Left lobe of liver (tissue), 2 donors: ENCODE measurements around the gene SEMA4D. TPM values are rescaled to one million over a fixed set of nuclear protein-coding genes. Genes with fewer than 3 reads are reported as not detected.
A peak's percentile ranks its signal among the peaks of the same experiment; 100 is the strongest.
"Not testable (repeated sequence)": the region's sequence is repeated elsewhere in the genome, so short reads cannot be mapped to it uniquely, and the experiment has no call there.

Source experiments
- ATAC-seq: fragments of 200-7000 bp; cut with Tn5 transposase; one replicate; pipeline ENCODE4 v1.9.1; 2020; ENCODE audit warnings: mild to moderate bottlenecking, moderate library complexity
- DNase-seq: peaks from one replicate; pipeline ENCODE4 v3.0.0-alpha.2; 2020; ENCODE audit warnings: low spot score
- total RNA-seq: library from RNA; stranded (reverse); gene quantifications from one replicate; pipeline ENCODE4 v1.2.1, GENCODE V29; 2021
- donor health status: DM: no; HTN: no; CAD: no; lungs with moderate emphysema.
- donor health status: DM: no; HTN: yes; CAD: no.

SEMA4D gene
- total RNA-seq, 1 donor from 2014 or later: 3.9 TPM

GRCh38 chr9:89378541-89378940, 119.4 kb downstream of the SEMA4D start:
- DNase-seq: no peak
- ATAC-seq: no peak

DNA sequence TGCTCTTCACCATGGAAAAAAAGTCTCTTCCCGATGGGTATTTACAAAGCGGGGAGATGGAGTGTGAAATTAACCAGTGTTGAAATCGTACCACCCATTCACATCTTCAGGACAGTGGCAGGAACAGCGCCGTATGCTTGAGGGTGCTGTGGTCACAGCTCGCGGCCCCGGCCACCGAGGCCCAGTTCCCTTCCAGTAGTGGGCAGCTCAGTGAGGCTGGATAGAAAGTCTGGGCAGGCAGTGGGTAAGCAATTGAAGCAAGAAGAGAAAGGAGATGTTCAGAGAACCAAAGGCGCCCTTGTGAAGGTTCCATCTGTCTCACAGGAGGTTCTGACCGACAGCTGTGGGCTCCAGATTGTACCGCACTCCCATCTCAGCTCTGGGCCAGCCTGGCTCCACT, 120.5 kb downstream of the SEMA4D start:
- ATAC-seq (no peak), DNase-seq (no peak)

- no peak for DNase-seq
- peak; percentile 28 for ATAC-seq
Observed at GRCh38 chr9:89376741-89377351, 121.1 kb downstream of the SEMA4D start.

- no peak for DNase-seq
- no peak for ATAC-seq
Observed at GRCh38 chr9:89376286-89376685, 121.6 kb downstream of the SEMA4D start.

- ATAC-seq: peak; percentile 63
- DNase-seq: no peak
Observed at GRCh38 chr9:89375191-89375760, 122.6 kb downstream of the SEMA4D start.

- no peak for DNase-seq
- no peak for ATAC-seq
Observed at GRCh38 chr9:89374176-89374575, 123.7 kb downstream of the SEMA4D start.

- DNase-seq: no peak
- ATAC-seq: no peak
Observed at GRCh38 chr9:89372979-89373378, 124.9 kb downstream of the SEMA4D start.

DNA sequence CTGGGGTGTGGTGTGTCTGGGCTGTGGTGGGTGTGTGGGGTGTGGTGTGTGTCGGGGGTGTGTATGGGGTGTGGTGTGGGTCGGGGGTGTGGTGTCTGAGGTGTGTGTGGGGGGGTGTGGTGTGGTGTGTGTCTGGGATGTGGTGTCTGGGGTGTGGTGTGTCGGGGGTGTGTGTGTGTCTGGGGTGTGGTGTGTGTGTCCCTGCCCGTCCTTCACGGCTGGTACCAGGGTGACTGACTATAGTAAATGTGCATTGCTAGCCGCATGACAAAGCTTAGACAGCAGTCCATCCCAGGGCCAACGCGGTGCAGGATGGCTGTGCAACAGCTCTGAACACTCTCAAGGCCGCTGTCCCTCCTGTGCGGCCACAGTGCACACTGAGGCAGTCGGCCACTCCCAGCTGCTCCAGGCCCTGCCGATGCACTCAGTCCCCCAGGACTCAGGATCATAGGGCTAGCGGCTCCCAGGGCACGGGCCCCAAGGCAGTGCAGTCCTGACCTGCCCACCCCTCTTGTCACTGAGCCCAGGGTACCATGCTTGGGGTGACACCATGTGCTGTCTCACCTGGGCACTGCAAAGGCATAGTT, 125.6 kb downstream of the SEMA4D start:
- DNase-seq: no peak

DNA sequence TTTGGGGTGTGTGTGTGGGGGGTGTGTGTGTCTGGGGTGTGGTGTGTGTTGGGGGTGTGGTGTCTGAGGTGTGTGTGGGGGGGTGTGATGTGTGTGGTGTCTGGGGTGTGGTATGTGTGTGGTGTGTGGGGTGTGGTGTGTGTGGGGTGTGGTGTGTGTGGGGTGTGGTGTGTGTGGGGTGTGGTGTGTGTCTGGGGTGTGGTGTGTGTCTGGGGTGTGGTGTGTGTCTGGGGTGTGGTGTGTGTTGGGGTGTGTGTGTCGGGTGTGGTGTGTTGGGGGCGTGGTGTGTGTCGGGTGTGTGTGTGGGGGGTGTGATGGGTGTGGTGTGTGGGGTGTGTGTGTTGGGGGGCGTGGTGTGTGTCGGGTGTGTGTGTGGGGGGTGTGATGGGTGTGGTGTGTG, 126.1 kb downstream of the SEMA4D start:
- not testable (repeated sequence) for DNase-seq, ATAC-seq

More for the DNA sequence above, 125.6 kb downstream of the SEMA4D start:
- ATAC-seq: no peak

- ATAC-seq (no peak), DNase-seq (no peak)
Observed at GRCh38 chr9:89370593-89370992, 127.3 kb downstream of the SEMA4D start.

GRCh38 chr9:89368978-89369377, 128.9 kb downstream of the SEMA4D start:
- no peak for DNase-seq
- ATAC-seq: no peak

GRCh38 chr9:89368550-89368949, 129.4 kb downstream of the SEMA4D start:
- DNase-seq (no peak), ATAC-seq (no peak)

- ATAC-seq (no peak), DNase-seq (no peak)
Observed at GRCh38 chr9:89367726-89368437, 130.0 kb downstream of the SEMA4D start.

- ATAC-seq (no peak), DNase-seq (no peak)
Observed at GRCh38 chr9:89367281-89367680, 130.6 kb downstream of the SEMA4D start.

DNA sequence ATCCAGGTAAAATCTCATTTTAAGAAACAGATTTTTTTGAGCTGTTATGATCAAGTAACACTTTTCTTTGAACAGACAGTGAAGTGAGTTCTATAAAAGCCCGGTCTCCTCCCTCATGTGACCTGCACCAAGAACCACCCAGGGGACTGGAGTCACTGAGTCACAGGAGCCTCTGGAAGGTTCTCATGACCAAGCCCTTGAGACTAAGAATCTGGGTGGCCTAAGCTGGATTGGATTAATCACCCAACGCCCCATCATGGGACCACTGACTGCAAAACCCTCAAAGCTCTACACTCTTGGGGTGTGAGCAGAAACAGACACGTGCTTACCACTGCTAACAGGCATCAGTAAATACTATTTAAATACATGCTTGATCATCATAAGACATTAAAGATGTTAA, 131.2 kb downstream of the SEMA4D start:
- ATAC-seq: no peak
- no peak for DNase-seq

- ATAC-seq (peak; percentile 9), DNase-seq (no peak)
Observed at GRCh38 chr9:89365532-89365912, 132.4 kb downstream of the SEMA4D start.

GRCh38 chr9:89364666-89365531, 133.0 kb downstream of the SEMA4D start:
- peak; percentile 9 for ATAC-seq
- DNase-seq: peak; percentile 39

- DNase-seq (peak; percentile 44), ATAC-seq (peak; percentile 14)
Observed at GRCh38 chr9:89363921-89364665, 133.8 kb downstream of the SEMA4D start.

- peak; percentile 33 for DNase-seq
- no peak for ATAC-seq
Observed at GRCh38 chr9:89363311-89363670, 134.6 kb downstream of the SEMA4D start.

DNA sequence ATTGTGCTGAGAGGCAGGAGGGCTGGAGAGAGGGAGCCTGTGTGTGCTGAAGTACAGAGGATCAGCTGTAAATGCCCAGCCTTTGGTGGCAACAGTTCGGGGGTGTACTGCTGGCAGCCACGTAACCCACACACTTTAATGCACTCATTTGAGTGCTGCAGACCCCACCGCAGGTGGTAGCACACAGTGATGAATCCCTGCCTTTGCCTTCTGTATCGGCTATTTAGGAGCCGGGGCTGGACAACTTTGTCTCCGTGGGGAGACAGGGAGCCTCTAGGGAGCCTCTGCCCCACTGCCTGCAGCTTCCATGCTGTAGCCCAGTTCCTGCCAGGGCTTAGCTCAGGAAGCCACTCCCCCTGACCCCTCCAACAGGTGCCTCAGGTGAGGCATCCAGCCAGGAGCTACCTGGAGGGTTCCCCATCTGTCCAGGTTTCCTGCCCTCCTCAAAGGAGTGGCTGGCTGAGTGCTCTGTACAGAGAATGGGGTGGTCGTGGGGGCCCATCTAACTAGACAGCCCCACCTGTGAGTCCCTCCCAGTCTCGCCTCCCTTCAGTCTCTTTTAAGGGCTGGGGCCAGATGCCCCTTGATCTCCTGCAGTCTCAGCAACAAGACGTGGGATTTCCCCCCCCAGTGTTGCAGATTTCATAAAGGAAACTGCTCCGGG, 135.1 kb downstream of the SEMA4D start:
- ATAC-seq (no peak), DNase-seq (peak; percentile 31)
